SJSA1 (cell line): ENCODE measurements around the gene GLI3. TPM values are rescaled to one million over a fixed set of nuclear protein-coding genes. Genes with fewer than 3 reads are reported as not detected.

Experiments used
- DNase-seq, 2 experiments: peaks; one replicate each; pipeline ENCODE4 v3.0.0-alpha.2; 2015 to 2020; ENCODE audit warnings: low spot score in 2 of 2, low read depth in 1 of 2
- H3K27ac ChIP-seq: fragments of 250-450 bp; sonication (Bioruptor Pico); 2 replicates; pipeline ENCODE4 v1.5.1; 2020; ENCODE audit warnings: mild to moderate bottlenecking, moderate library complexity
- H3K27me3 ChIP-seq: fragments of 250-450 bp; sonication (Bioruptor Pico); replicated peaks from 2 replicates; pipeline ENCODE4 v1.5.1; 2020; ENCODE audit warnings: mild to moderate bottlenecking, moderate library complexity
- H3K36me3 ChIP-seq: fragments of 250-450 bp; sonication (Bioruptor Pico); 2 replicates; pipeline ENCODE4 v1.5.1; 2020; ENCODE audit warnings: mild to moderate bottlenecking
- H3K4me1 ChIP-seq: fragments of 250-450 bp; sonication (Bioruptor Pico); replicated peaks from 2 replicates; pipeline ENCODE4 v1.6.1; 2021; ENCODE audit warnings: mild to moderate bottlenecking
- H3K4me3 ChIP-seq: fragments of 250-450 bp; sonication (Bioruptor Pico); 2 replicates; pipeline ENCODE4 v1.5.1; 2020; ENCODE audit warnings: mild to moderate bottlenecking
- H3K9me3 ChIP-seq: fragments of 250-450 bp; sonication (Bioruptor Pico); replicated peaks from 2 replicates; pipeline ENCODE4 v1.5.1; 2020; ENCODE audit warnings: mild to moderate bottlenecking
- total RNA-seq: library from RNA; depleted of rRNA; stranded (reverse); fragments of >200 nt; shearing (Covaris generic); gene quantifications from 2 replicates; pipeline ENCODE4 v1.2.3, GENCODE V29; 2014

The GLI3 gene
- total RNA-seq, 1 experiment from 2014 or later = 1.7 TPM

- DNase-seq = no peak
- H3K27me3 ChIP-seq = no peaks in the 10 kb centered on the region
- no peaks in the 10 kb centered on the region for H3K36me3 ChIP-seq
- H3K4me1 ChIP-seq = peaks cover 15% of the 10 kb centered on the region
- no peak overlapping the region for H3K27ac ChIP-seq
- H3K9me3 ChIP-seq = no peaks in the 10 kb centered on the region; the same call in 1 of the 2 replicates
- H3K4me3 ChIP-seq = no peak overlapping the region
Observed at GRCh38 chr7:42090806-42091205, 146.2 kb downstream of the GLI3 start.

GRCh38 chr7:42090056-42090455, 147.0 kb downstream of the GLI3 start:
- DNase-seq = no peak
- Histone ChIP-seq H3K27me3 (no peaks in the 10 kb centered on the region), H3K36me3 (no peaks in the 10 kb centered on the region), H3K4me3 (no peak overlapping the region), H3K27ac (no peak overlapping the region), H3K9me3 (no peaks in the 10 kb centered on the region; the same call in 1 of the 2 replicates), H3K4me1 (peaks cover 15% of the 10 kb centered on the region)

GRCh38 chr7:42087616-42088015, 149.4 kb downstream of the GLI3 start:
- Histone ChIP-seq H3K27me3 (no peaks in the 10 kb centered on the region), H3K4me1 (peaks cover 15% of the 10 kb centered on the region), H3K9me3 (no peaks in the 10 kb centered on the region; the same call in 1 of the 2 replicates), H3K4me3 (no peak overlapping the region), H3K36me3 (no peaks in the 10 kb centered on the region; the same call in 1 of the 2 replicates), H3K27ac (no peak overlapping the region)
- no peak for DNase-seq

- Histone ChIP-seq H3K27ac (no peak overlapping the region), H3K27me3 (no peaks in the 10 kb centered on the region), H3K9me3 (no peaks in the 10 kb centered on the region; the same call in 1 of the 2 replicates), H3K4me1 (no peaks in the 10 kb centered on the region), H3K36me3 (no peaks in the 10 kb centered on the region; the same call in 1 of the 2 replicates), H3K4me3 (no peak overlapping the region)
- DNase-seq = no peak
Observed at GRCh38 chr7:42085531-42085930, 151.5 kb downstream of the GLI3 start.

DNA sequence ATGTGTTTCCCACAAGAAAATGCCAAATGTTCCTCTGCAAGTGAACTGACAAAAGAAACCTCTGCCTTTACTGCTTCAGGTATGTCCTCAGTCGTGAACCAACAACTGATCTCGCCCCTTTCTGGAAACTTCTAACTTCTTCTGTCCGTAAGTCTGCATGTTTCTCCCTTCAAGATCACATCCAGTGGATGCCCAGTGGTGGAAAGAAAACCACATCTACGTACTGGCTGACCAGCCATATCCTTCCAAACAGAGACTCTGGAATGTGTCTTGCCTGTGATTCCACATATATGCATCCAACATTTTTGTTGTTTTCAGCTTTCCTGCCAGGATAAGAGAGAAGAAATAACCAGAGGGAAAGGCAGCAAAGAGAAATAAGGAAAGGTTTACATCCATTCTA, 152.7 kb downstream of the GLI3 start:
- no peak overlapping the region for H3K27ac ChIP-seq
- H3K9me3 ChIP-seq = no peaks in the 10 kb centered on the region
- no peak for DNase-seq
- H3K27me3 ChIP-seq = no peaks in the 10 kb centered on the region
- H3K4me3 ChIP-seq = no peak overlapping the region
- no peaks in the 10 kb centered on the region for H3K4me1 ChIP-seq
- no peaks in the 10 kb centered on the region; the same call in 1 of the 2 replicates for H3K36me3 ChIP-seq

DNA sequence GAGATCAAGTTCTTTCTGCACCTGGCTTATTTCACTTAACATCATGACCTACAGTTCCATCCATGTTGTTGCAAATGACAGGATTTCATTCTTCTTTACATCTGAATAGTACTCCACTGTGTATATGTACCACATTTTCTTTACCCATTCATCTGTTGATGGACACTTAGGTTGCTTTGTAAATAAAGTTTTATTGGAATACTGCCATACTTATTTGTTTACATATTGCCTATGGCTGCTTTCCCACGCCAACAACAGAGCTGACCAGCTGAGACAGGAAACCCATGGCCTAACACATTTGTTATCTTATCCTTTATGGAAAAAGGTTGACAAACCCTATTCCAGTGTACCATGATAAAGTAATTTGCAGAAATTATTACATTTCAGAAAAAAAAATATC, 153.7 kb downstream of the GLI3 start:
- H3K27me3 ChIP-seq = no peaks in the 10 kb centered on the region
- H3K36me3 ChIP-seq = no peaks in the 10 kb centered on the region; the same call in 1 of the 2 replicates
- no peak for DNase-seq
- H3K4me1 ChIP-seq = 0 out of 2 replicates have a peak, but pooled peaks cover 2% of the 10 kb centered on the region
- no peak overlapping the region for H3K4me3 ChIP-seq
- no peaks in the 10 kb centered on the region for H3K9me3 ChIP-seq
- no peak overlapping the region for H3K27ac ChIP-seq

- no peaks in the 10 kb centered on the region; the same call in 1 of the 2 replicates for H3K36me3 ChIP-seq
- no peak overlapping the region for H3K27ac ChIP-seq
- H3K4me3 ChIP-seq = no peak overlapping the region
- DNase-seq = no peak
- no peaks in the 10 kb centered on the region for H3K9me3 ChIP-seq
- H3K27me3 ChIP-seq = no peaks in the 10 kb centered on the region
- 0 out of 2 replicates have a peak, but pooled peaks cover 4% of the 10 kb centered on the region for H3K4me1 ChIP-seq
Observed at GRCh38 chr7:42082144-42082543, 154.9 kb downstream of the GLI3 start.

DNA sequence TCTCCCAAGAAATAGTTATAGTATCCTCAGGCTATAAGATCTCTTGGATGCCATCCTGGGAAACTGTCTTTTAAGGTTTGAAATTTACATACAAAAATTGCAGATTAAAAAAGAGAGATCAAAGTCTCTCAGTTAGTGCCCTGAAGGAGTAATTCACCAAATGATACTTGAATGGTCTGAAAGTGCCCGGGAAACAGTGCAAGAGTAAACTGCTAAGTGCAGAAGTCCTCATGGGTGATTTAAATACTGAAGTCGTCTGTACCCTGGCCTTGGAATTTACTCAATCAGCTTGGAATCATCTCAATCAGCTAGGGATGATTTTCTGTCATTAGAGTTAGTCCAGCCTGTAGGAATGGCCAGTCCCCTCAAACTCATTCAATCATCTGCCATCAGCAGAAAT, 155.3 kb downstream of the GLI3 start:
- Histone ChIP-seq H3K4me1 (0 out of 2 replicates have a peak, but pooled peaks cover 4% of the 10 kb centered on the region), H3K27me3 (no peaks in the 10 kb centered on the region), H3K9me3 (no peaks in the 10 kb centered on the region), H3K4me3 (no peak overlapping the region), H3K27ac (no peak overlapping the region), H3K36me3 (no peaks in the 10 kb centered on the region; the same call in 1 of the 2 replicates)
- DNase-seq = no peak

DNA sequence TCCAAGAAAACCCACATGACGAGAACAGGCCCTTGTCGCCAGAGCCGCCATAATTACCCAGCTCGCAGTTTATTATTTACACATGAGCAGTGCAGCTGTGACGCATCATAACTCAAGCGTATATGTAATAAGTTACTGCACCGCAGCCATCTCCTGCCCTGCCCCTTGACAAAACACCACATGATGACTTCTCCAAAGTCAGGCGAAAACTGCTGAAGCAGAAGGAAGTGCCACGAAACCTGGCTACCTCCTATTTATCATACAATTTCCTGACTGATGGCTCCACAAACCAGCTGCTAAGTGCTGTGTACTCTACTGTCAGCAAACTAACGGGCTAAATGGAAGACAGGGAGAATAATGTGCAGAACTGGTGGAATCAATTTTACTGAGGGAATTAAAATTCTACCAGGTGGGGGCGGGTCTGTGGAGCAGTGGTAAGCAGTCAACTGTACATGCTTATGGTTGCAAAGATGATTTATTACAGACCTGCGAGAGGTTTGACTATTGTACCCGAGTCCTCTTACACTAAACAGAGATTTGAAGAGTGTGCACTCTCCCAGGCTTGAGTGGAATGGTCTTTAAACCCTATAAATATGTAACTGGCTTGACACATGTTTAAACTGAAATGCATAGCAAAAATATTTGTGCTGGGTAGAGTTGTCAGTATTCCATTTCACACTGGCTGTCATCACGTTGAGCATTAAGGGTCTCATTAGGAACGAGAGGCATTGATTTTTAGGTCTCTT, 156.0 kb downstream of the GLI3 start:
- no peak for DNase-seq
- Histone ChIP-seq H3K4me3 (no peak overlapping the region), H3K4me1 (0 out of 2 replicates have a peak, but pooled peaks cover 4% of the 10 kb centered on the region), H3K27me3 (no peaks in the 10 kb centered on the region), H3K27ac (no peak overlapping the region), H3K36me3 (no peaks in the 10 kb centered on the region; the same call in 1 of the 2 replicates), H3K9me3 (no peaks in the 10 kb centered on the region)

- Histone ChIP-seq H3K36me3 (no peaks in the 10 kb centered on the region), H3K4me3 (no peak overlapping the region), H3K9me3 (no peaks in the 10 kb centered on the region), H3K4me1 (0 out of 2 replicates have a peak, but pooled peaks cover 4% of the 10 kb centered on the region), H3K27me3 (no peaks in the 10 kb centered on the region), H3K27ac (no peak overlapping the region)
- DNase-seq = no peak
Observed at GRCh38 chr7:42077271-42078135, 159.5 kb downstream of the GLI3 start.

- no peaks in the 10 kb centered on the region for H3K36me3 ChIP-seq
- H3K9me3 ChIP-seq = no peaks in the 10 kb centered on the region
- H3K4me3 ChIP-seq = no peak overlapping the region
- DNase-seq = no peak
- H3K27ac ChIP-seq = no peak overlapping the region
- H3K4me1 ChIP-seq = 0 out of 2 replicates have a peak, but pooled peaks cover 4% of the 10 kb centered on the region
- H3K27me3 ChIP-seq = no peaks in the 10 kb centered on the region
Observed at GRCh38 chr7:42076870-42077269, 160.1 kb downstream of the GLI3 start.

DNA sequence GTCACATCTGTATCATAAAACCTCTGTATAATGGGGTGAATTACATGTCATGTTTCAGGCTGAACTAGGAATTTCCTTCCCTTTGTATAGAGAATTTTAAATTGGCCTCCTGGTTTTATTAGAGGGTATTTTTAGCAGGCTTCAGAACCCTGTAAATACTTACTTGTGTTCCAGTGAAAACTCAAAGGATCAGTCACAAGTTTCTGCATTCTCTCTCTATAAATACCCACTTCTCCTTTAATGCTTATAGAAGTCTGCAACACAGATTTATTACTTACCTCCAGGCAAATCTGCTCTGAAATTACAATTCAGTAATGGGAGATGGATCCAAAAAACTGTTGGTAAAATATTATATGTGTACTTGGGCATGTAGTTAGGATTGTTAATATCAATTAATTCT, 161.6 kb downstream of the GLI3 start:
- no peak for DNase-seq
- no peaks in the 10 kb centered on the region for H3K36me3 ChIP-seq
- no peaks in the 10 kb centered on the region for H3K27me3 ChIP-seq
- no peak overlapping the region for H3K4me3 ChIP-seq
- no peak overlapping the region for H3K27ac ChIP-seq
- H3K9me3 ChIP-seq = no peaks in the 10 kb centered on the region
- peaks cover 7% of the 10 kb centered on the region for H3K4me1 ChIP-seq

DNA sequence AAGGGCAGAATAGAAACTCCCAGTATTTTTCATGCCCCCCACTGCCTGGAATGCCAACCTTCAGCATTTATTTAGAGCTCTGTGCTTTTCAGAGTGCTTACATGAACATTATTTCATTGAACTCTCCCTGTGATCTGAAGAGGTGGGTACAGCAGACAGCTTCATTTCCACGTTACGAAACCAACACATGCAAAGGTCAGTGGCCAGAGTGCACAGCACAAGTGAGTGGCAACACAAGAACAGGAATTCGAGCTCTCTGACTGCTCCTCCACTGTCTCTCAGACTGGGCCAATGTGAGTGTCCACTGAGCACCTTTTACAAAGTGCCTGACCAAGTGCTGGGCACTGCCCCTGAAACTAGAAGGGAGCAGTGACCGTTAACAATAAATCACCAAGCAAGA, 162.9 kb downstream of the GLI3 start:
- Histone ChIP-seq H3K4me1 (peaks cover 15% of the 10 kb centered on the region), H3K27me3 (no peaks in the 10 kb centered on the region), H3K27ac (no peak overlapping the region), H3K4me3 (no peak overlapping the region), H3K9me3 (no peaks in the 10 kb centered on the region), H3K36me3 (no peaks in the 10 kb centered on the region)
- no peak for DNase-seq
